ENCODE measurements around the gene MCM7.

- no peak for TF ChIP-seq CTCF (conservative IDR thresholded peaks at IDR 0.05; ENCODE audit: low read length)
- TF ChIP-seq EZH2phosphoT487 (IDR thresholded peaks at IDR 0.05; ENCODE audit: borderline replicate concordance) = no peak
These were observed 15.7 kb downstream of the MCM7 start for GRCh38 chr7:100085515-100085914.
